HepG2 (cell line): Measurements from ENCODE around the gene BSG. TPM values are rescaled to one million over a fixed set of nuclear protein-coding genes. Genes with fewer than 3 reads are reported as not detected.

Experiments used
- ATAC-seq: fragments of 200-7000 bp; cut with Tn5 transposase; 3 replicates; pipeline ENCODE4 v1.9.1; 2020; ENCODE audit warnings: mild to moderate bottlenecking, moderate library complexity
- BruUV-seq: library from RNA; stranded (reverse); fragments of 400-500 nt; replicated peaks from 2 replicates; lab custom pipeline; 2021; lab: Mats Ljungman, UMichigan
- CTCF ChIA-PET: fragments of 300-600 bp; formaldehyde crosslinking; extraction: SDS; loops from one replicate; lab custom pipeline; 2021; ENCODE audit warnings: low total read pairs, inconsistent platforms, low intra/inter-chr PET ratio; lab: Yijun Ruan, JAX
- POLR2A ChIA-PET: fragments of 350-600 bp; sonication (Branson Sonifier 250); formaldehyde crosslinking; loops from one replicate; lab custom pipeline; 2020; ENCODE audit warnings: antibody characterized with exemption, inconsistent platforms; lab: Yijun Ruan, JAX
- DNase-seq: peaks from one replicate; pipeline ENCODE4 v3.0.0-alpha.2; 2015; ENCODE audit warnings: low spot score
- FAIRE-seq: peaks from 3 replicates; lab custom pipeline; 2011; peaks lifted over from hg19 to GRCh38; lab: Jason Lieb, UNC
- H2AFZ ChIP-seq: one replicate; pipeline ENCODE4 v1.6.1; 2011; ENCODE audit warnings: low read length, inconsistent platforms
- H3K27ac ChIP-seq: fragments of 300-600 bp; 3 replicates; pipeline ENCODE4 v1.8.0; 2011; ENCODE audit warnings: mixed run types, mild to moderate bottlenecking, mixed read lengths, low read length, inconsistent platforms; ENCODE audit not compliant: insufficient read depth; ENCODE audit errors: extremely low read length
- H3K27me3 ChIP-seq, 2 experiments: fragments of 200-600 bp in 1 of 2; 2 replicates in 1 of 2; 3 replicates in 1 of 2; pipeline versions ENCODE4 v1.6.0 to v1.8.0; 2011; ENCODE audit warnings: low read length in 2 of 2, mild to moderate bottlenecking in 2 of 2, moderate library complexity in 2 of 2, inconsistent platforms in 1 of 2; ENCODE audit not compliant: insufficient read depth in 2 of 2, control insufficient read depth in 1 of 2
- H3K36me3 ChIP-seq, 2 experiments: fragments of 200-600 bp in 1 of 2; replicated peaks in 1 of 2; 2 replicates in 1 of 2; 3 replicates in 1 of 2; pipeline versions ENCODE4 v1.5.1 to v1.8.0; 2011; ENCODE audit warnings: low read length in 2 of 2, inconsistent platforms in 1 of 2; ENCODE audit not compliant: insufficient read depth in 2 of 2, control insufficient read depth in 1 of 2
- H3K4me1 ChIP-seq: 2 replicates; pipeline ENCODE4 v1.5.1; 2012; ENCODE audit warnings: low read length, inconsistent platforms; ENCODE audit not compliant: insufficient read depth
- H3K4me2 ChIP-seq: 2 replicates; pipeline ENCODE4 v1.6.0; 2011; ENCODE audit warnings: low read depth, low read length, inconsistent platforms
- H3K4me3 ChIP-seq, 3 experiments: fragments of 200-600 bp in 1 of 3; sonication (generic), shearing (Covaris generic) in 1 of 3; replicated peaks in 1 of 3; 2 replicates each; pipeline ENCODE4 v1.5.1; 2011 to 2016; ENCODE audit warnings: low read length in 3 of 3, inconsistent platforms in 2 of 3, low read depth in 2 of 3, mild to moderate bottlenecking in 2 of 3, control low read depth in 1 of 3, mixed read lengths in 1 of 3; ENCODE audit not compliant: insufficient read depth in 1 of 3
- H3K79me2 ChIP-seq: one replicate; pipeline ENCODE4 v1.6.1; 2011; ENCODE audit warnings: low read length, inconsistent platforms; ENCODE audit not compliant: insufficient read depth
- H3K9ac ChIP-seq: 2 replicates; pipeline ENCODE4 v1.6.0; 2011; ENCODE audit warnings: mild to moderate bottlenecking, low read depth, low read length, inconsistent platforms; ENCODE audit not compliant: insufficient read depth
- H3K9me3 ChIP-seq: 2 replicates; pipeline ENCODE4 v1.5.1; 2012; ENCODE audit warnings: mild to moderate bottlenecking, low read length
- H4K20me1 ChIP-seq: 2 replicates; pipeline ENCODE4 v1.6.0; 2011; ENCODE audit warnings: inconsistent platforms, mild to moderate bottlenecking, low read length, moderate library complexity; ENCODE audit not compliant: insufficient read depth
- AKAP8 ChIP-seq: sonication (generic); formaldehyde crosslinking; IDR thresholded peaks from 2 replicates; pipeline ENCODE4 v1.5.1; 2020; ENCODE audit warnings: mild to moderate bottlenecking, missing genetic modification reagents
- HOXA3 ChIP-seq: sonication (generic); formaldehyde crosslinking; IDR thresholded peaks from 2 replicates; pipeline ENCODE4 v1.5.0; 2020; ENCODE audit warnings: missing genetic modification reagents
- HOXA9 ChIP-seq: sonication (generic); formaldehyde crosslinking; IDR thresholded peaks from 2 replicates; pipeline ENCODE4 v1.8.1; 2022; ENCODE audit warnings: missing genetic modification reagents, mild to moderate bottlenecking, moderate library complexity, borderline replicate concordance
- KAT2B ChIP-seq: fragments of 150-350 bp; IDR thresholded peaks from 2 replicates; pipeline ENCODE4 v1.6.1; 2014; ENCODE audit warnings: low read depth, low read length, borderline replicate concordance
- REPIN1 ChIP-seq: sonication (generic); formaldehyde crosslinking; IDR thresholded peaks from 2 replicates; pipeline ENCODE4 v1.8.0; 2022; ENCODE audit warnings: missing genetic modification reagents, low read depth, mild to moderate bottlenecking, borderline replicate concordance
- RFX5 ChIP-seq: IDR thresholded peaks from 2 replicates; pipeline ENCODE4 v1.6.1; 2011; ENCODE audit warnings: low read depth, low read length, improper control_type of control experiment
- ZKSCAN8 ChIP-seq: IDR thresholded peaks from 2 replicates; pipeline ENCODE4 v1.6.1; 2016; ENCODE audit warnings: borderline replicate concordance, missing genetic modification reagents, missing compliant biosample characterization
- ZNF773 ChIP-seq: sonication (generic); formaldehyde crosslinking; IDR thresholded peaks from 2 replicates; pipeline ENCODE4 v1.4.0; 2020; ENCODE audit warnings: missing genetic modification reagents, borderline replicate concordance
- ZSCAN22 ChIP-seq: sonication (generic); formaldehyde crosslinking; IDR thresholded peaks from 2 replicates; pipeline ENCODE4 v1.4.0; 2020; ENCODE audit warnings: mild to moderate bottlenecking, missing genetic modification reagents
- WGBS: methylation state at CpG from one replicate; pipeline ENCODE4 v1.1.6; 2017; ENCODE audit warnings: low lambda C conversion rate; 5-methylcytosine and 5-hydroxymethylcytosine counted together
- in situ Hi-C: cut with HindIII; loops from 2 replicates; pipeline ENCODE4 v1.10.0; 2017; ENCODE audit warnings: low pct_unique_long_range_greater_than_20kb; ENCODE audit not compliant: extremely low pct_ligation_motif_present
- intact Hi-C: fragments of 100-400 bp; cut with micrococcal nuclease; formaldehyde crosslinking; loops from one replicate; pipeline ENCODE4 v1.10.0; 2022; ENCODE audit not compliant: unreplicated experiment
- polyA plus RNA-seq, 8 experiments: library from polyadenylated mRNA; depleted of rRNA in 3 of 8; stranded (reverse) in 7 of 8; unstranded in 1 of 8; fragments of >200 nt; fragmentation: Illumina TruSeq in 4 of 8; extraction: Trizol in 4 of 8; gene quantifications; 2 replicates each; pipeline versions ENCODE4 v1.2.1 to v1.2.3, GENCODE V29; 2011 to 2016; ENCODE audit warnings: low read depth in 4 of 8, missing spikeins in 1 of 8, mixed read lengths in 1 of 8; ENCODE audit not compliant: insufficient read depth in 1 of 8
- total RNA-seq, 5 experiments: library from RNA; depleted of rRNA; stranded (reverse); fragments of >200 nt; fragmentation: Illumina TruSeq; extraction: Trizol; gene quantifications; 2 replicates each; pipeline ENCODE4 v1.2.3, GENCODE V29; 2016; ENCODE audit warnings: low read depth in 1 of 5
- TF ChIP-seq, protein P1 (sequence below): sonication (generic); formaldehyde crosslinking; IDR thresholded peaks from 2 replicates; pipeline ENCODE4 v1.4.0; 2020; ENCODE audit warnings: mild to moderate bottlenecking, missing genetic modification reagents
- TF ChIP-seq, protein P2 (sequence below): sonication (generic); formaldehyde crosslinking; IDR thresholded peaks from 2 replicates; pipeline ENCODE4 v1.4.0; 2020; ENCODE audit warnings: missing genetic modification reagents
- TF ChIP-seq, protein P3 (sequence below): sonication (generic); formaldehyde crosslinking; IDR thresholded peaks from 2 replicates; pipeline ENCODE4 v1.8.1; 2022; ENCODE audit warnings: low read depth, mild to moderate bottlenecking, missing genetic modification reagents
- TF ChIP-seq, protein P4 (sequence below): IDR thresholded peaks from 2 replicates; pipeline ENCODE4 v1.6.1; 2016

Gene BSG
- total and polyA plus RNA-seq, 2 of the 13 experiments (the other 11 are each of a cell fraction or from before 2014, with no cell fraction given) = 309 to 754 TPM

DNA sequence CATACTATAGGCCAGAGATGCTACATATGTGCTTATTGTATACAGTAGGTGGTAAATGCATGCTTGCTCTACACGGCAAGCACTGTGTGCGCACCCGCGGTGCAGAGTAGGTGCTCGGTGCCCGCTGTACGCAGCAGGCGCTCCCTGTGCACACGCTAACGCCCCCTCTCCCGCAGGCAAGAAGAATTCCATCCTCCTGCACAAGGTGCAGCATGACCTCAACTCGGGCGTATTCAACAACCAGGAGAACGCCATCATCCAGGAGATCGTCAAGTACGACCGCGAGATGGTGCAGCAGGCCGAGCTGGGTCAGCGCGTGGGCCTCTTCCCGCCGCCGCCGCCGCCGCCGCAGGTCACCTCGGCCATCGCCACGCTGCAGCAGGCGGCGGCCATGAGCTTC is 43.2 kb downstream of the BSG start:
- no peak for ATAC-seq

More for the DNA sequence above, 43.2 kb downstream of the BSG start:
- WGBS = 97% methylated on average over 33 of the region's 33 CpGs
- Histone ChIP-seq H3K9me3 (no peaks in the 10 kb centered on the region), H2AFZ (no peak overlapping the region), H3K27me3 (no peaks in the 10 kb centered on the region), H3K36me3 (peaks cover 9 to 25% of the 10 kb centered on the region in 2 experiments; a peak in 4 of 5 replicates), H3K4me3 (no peak overlapping the region), H4K20me1 (no peaks in the 10 kb centered on the region), H3K9ac (no peak overlapping the region), H3K4me2 (no peak overlapping the region), H3K79me2 (no peaks in the 10 kb centered on the region), H3K27ac (no peak overlapping the region), H3K4me1 (no peaks in the 10 kb centered on the region)
- no peak for TF ChIP-seq ZNF773 (CRISPR knock-in tag)
- TF ChIP-seq AKAP8 (CRISPR knock-in tag) = peak; percentile 81
- no peak for TF ChIP-seq HOXA9 (CRISPR knock-in tag)
- TF ChIP-seq ZSCAN22 = no peak
- TF ChIP-seq KAT2B = no peak
- TF ChIP-seq, protein P1, sequence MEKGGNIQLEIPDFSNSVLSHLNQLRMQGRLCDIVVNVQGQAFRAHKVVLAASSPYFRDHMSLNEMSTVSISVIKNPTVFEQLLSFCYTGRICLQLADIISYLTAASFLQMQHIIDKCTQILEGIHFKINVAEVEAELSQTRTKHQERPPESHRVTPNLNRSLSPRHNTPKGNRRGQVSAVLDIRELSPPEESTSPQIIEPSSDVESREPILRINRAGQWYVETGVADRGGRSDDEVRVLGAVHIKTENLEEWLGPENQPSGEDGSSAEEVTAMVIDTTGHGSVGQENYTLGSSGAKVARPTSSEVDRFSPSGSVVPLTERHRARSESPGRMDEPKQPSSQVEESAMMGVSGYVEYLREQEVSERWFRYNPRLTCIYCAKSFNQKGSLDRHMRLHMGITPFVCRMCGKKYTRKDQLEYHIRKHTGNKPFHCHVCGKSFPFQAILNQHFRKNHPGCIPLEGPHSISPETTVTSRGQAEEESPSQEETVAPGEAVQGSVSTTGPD (CRISPR knock-in tag) = no peak
- TF ChIP-seq, protein P2, sequence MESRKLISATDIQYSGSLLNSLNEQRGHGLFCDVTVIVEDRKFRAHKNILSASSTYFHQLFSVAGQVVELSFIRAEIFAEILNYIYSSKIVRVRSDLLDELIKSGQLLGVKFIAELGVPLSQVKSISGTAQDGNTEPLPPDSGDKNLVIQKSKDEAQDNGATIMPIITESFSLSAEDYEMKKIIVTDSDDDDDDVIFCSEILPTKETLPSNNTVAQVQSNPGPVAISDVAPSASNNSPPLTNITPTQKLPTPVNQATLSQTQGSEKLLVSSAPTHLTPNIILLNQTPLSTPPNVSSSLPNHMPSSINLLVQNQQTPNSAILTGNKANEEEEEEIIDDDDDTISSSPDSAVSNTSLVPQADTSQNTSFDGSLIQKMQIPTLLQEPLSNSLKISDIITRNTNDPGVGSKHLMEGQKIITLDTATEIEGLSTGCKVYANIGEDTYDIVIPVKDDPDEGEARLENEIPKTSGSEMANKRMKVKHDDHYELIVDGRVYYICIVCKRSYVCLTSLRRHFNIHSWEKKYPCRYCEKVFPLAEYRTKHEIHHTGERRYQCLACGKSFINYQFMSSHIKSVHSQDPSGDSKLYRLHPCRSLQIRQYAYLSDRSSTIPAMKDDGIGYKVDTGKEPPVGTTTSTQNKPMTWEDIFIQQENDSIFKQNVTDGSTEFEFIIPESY (CRISPR knock-in tag) = peak; percentile 71; the same call in 1 of the 2 replicates
- TF ChIP-seq REPIN1 = no peak
- no peak for TF ChIP-seq RFX5
- TF ChIP-seq ZKSCAN8 (CRISPR knock-in tag) = peak; percentile 98
- TF ChIP-seq HOXA3 (CRISPR knock-in tag) = peak; percentile 41; the same call in 1 of the 2 replicates
- TF ChIP-seq, protein P3, sequence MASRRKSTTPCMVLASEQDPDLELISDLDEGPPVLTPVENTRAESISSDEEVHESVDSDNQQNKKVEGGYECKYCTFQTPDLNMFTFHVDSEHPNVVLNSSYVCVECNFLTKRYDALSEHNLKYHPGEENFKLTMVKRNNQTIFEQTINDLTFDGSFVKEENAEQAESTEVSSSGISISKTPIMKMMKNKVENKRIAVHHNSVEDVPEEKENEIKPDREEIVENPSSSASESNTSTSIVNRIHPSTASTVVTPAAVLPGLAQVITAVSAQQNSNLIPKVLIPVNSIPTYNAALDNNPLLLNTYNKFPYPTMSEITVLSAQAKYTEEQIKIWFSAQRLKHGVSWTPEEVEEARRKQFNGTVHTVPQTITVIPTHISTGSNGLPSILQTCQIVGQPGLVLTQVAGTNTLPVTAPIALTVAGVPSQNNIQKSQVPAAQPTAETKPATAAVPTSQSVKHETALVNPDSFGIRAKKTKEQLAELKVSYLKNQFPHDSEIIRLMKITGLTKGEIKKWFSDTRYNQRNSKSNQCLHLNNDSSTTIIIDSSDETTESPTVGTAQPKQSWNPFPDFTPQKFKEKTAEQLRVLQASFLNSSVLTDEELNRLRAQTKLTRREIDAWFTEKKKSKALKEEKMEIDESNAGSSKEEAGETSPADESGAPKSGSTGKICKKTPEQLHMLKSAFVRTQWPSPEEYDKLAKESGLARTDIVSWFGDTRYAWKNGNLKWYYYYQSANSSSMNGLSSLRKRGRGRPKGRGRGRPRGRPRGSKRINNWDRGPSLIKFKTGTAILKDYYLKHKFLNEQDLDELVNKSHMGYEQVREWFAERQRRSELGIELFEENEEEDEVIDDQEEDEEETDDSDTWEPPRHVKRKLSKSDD (CRISPR knock-in tag) = 0 out of 2 replicates have a peak, but pooled peaks have one; percentile 47
- TF ChIP-seq, protein P4, sequence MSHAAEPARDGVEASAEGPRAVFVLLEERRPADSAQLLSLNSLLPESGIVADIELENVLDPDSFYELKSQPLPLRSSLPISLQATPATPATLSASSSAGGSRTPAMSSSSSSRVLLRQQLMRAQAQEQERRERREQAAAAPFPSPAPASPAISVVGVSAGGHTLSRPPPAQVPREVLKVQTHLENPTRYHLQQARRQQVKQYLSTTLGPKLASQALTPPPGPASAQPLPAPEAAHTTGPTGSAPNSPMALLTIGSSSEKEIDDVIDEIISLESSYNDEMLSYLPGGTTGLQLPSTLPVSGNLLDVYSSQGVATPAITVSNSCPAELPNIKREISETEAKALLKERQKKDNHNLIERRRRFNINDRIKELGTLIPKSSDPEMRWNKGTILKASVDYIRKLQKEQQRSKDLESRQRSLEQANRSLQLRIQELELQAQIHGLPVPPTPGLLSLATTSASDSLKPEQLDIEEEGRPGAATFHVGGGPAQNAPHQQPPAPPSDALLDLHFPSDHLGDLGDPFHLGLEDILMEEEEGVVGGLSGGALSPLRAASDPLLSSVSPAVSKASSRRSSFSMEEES (CRISPR knock-in tag) = no peak
- ChIA-PET CTCF (no interaction called here), POLR2A (no interaction called here)
- intact Hi-C loops = no loop called here
- BruUV-seq = no TSS peak
- DNase-seq (no peak), FAIRE-seq (no peak)
- in situ Hi-C loops = no loop called here
